ENCODE data around the gene SDC3.

SDC3 gene

GRCh38 chr1:30889511-30889910 lies 19.0 kb downstream of the SDC3 start:
- peaks cover under 1% of the 10 kb centered on the region; the same call in 1 of the 2 replicates for H3K36me3 ChIP-seq (ENCODE audit: control insufficient read depth, insufficient read depth, low read length)
- H3K9me3 ChIP-seq (ENCODE audit: control insufficient read depth, insufficient read depth, low read length): no peaks in the 10 kb centered on the region
- no peak overlapping the region for H3K4me3 ChIP-seq (ENCODE audit: low read length)
- no peak overlapping the region for H3K27ac ChIP-seq (ENCODE audit: low read length)
- no peak for DNase-seq (ENCODE audit: low read depth, low spot score)
- peaks cover 8% of the 10 kb centered on the region; the same call in 1 of the 2 replicates for H3K4me1 ChIP-seq (ENCODE audit: control insufficient read depth, insufficient read depth, low read length)
- WGBS (ENCODE audit: insufficient coverage, insufficient read length): no CpG with 5 or more reads among the region's 5 CpGs
- no peaks in the 10 kb centered on the region for H3K27me3 ChIP-seq (ENCODE audit: control insufficient read depth, insufficient read depth, low read length)

DNA sequence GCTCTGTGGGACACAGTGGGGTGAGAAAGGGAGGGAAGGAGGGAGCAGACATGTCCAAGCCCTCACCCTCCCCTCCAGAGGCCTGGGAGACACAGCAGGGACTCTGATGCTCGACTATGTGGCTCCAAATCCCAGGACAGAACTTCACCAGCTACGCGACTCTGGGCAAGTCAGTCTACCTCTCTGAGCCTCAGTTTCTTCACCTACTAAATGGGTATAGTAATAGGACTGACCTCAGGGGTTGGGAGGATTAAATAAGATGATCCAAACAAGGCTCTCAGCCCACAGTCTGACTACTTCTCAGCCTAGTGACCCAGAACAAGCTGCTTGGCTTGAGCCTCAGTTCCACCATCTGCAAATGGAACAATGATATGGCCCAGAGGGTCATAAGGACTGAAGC lies 19.6 kb downstream of the SDC3 start:
- Histone ChIP-seq H3K4me1 (ENCODE audit: control insufficient read depth, insufficient read depth, low read length) (peaks cover 8% of the 10 kb centered on the region; the same call in 1 of the 2 replicates), H3K36me3 (ENCODE audit: control insufficient read depth, insufficient read depth, low read length) (no peaks in the 10 kb centered on the region), H3K4me3 (ENCODE audit: low read length) (no peak overlapping the region), H3K27me3 (ENCODE audit: control insufficient read depth, insufficient read depth, low read length) (no peaks in the 10 kb centered on the region), H3K27ac (ENCODE audit: low read length) (no peak overlapping the region), H3K9me3 (ENCODE audit: control insufficient read depth, insufficient read depth, low read length) (no peaks in the 10 kb centered on the region)
- no peak for DNase-seq (ENCODE audit: low read depth, low spot score)
- no CpG with 5 or more reads among the region's 3 CpGs for WGBS (ENCODE audit: insufficient coverage, insufficient read length)

- no peak overlapping the region for H3K4me3 ChIP-seq (ENCODE audit: low read length)
- H3K36me3 ChIP-seq (ENCODE audit: control insufficient read depth, insufficient read depth, low read length): no peaks in the 10 kb centered on the region
- H3K27me3 ChIP-seq (ENCODE audit: control insufficient read depth, insufficient read depth, low read length): no peaks in the 10 kb centered on the region
- no peak for DNase-seq (ENCODE audit: low read depth, low spot score)
- H3K4me1 ChIP-seq (ENCODE audit: control insufficient read depth, insufficient read depth, low read length): peaks cover 8% of the 10 kb centered on the region; the same call in 1 of the 2 replicates
- no peaks in the 10 kb centered on the region for H3K9me3 ChIP-seq (ENCODE audit: control insufficient read depth, insufficient read depth, low read length)
- no peak overlapping the region for H3K27ac ChIP-seq (ENCODE audit: low read length)
- no CpG with 5 or more reads among the region's 8 CpGs for WGBS (ENCODE audit: insufficient coverage, insufficient read length)
Measured at GRCh38 chr1:30888391-30888790, 20.2 kb downstream of the SDC3 start.

- no CpG with 5 or more reads among the region's 10 CpGs for WGBS (ENCODE audit: insufficient coverage, insufficient read length)
- Histone ChIP-seq H3K36me3 (ENCODE audit: control insufficient read depth, insufficient read depth, low read length) (no peaks in the 10 kb centered on the region), H3K27ac (ENCODE audit: low read length) (no peak overlapping the region), H3K4me1 (ENCODE audit: control insufficient read depth, insufficient read depth, low read length) (peaks cover 8% of the 10 kb centered on the region; the same call in 1 of the 2 replicates), H3K4me3 (ENCODE audit: low read length) (no peak overlapping the region), H3K27me3 (ENCODE audit: control insufficient read depth, insufficient read depth, low read length) (no peaks in the 10 kb centered on the region), H3K9me3 (ENCODE audit: control insufficient read depth, insufficient read depth, low read length) (no peaks in the 10 kb centered on the region)
- no peak for DNase-seq (ENCODE audit: low read depth, low spot score)
Measured at GRCh38 chr1:30887485-30888315, 20.9 kb downstream of the SDC3 start.

DNA sequence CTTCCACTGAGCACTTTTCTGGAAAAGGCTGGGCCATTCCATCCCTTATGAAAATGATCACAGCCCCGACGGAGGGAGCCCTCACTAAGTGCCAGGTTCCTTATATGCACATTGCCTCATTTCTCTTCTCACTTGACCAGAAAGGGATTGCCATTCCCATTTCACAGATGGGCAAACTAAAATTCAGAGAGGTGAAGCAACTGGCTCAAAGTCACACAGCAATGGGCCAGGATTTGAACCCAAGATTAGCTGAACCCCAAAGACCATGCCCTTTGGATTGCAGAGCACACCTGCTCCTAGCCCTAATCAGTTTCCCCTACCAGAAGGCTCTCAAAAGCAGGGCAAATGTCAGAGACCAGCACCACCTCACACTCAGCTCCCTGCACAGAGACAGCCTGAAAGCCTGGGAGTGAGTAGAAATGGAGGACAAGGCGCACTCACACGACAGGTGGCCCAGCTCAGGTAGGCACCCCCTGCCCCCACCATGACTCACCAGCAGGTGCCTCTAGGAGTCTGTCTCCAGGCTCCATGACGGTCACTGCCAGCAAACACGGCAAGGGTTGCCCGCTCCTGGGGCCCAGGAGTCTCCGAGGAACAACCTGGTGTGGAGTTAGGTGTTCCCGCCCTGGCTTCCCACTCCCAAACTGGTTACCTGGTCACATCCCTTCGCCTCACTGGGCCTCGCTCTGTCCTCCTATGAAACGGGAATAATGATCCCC lies 21.7 kb downstream of the SDC3 start:
- Histone ChIP-seq H3K4me3 (ENCODE audit: low read length) (no peak overlapping the region), H3K27ac (ENCODE audit: low read length) (no peak overlapping the region), H3K27me3 (ENCODE audit: control insufficient read depth, insufficient read depth, low read length) (no peaks in the 10 kb centered on the region), H3K4me1 (ENCODE audit: control insufficient read depth, insufficient read depth, low read length) (peaks cover 8% of the 10 kb centered on the region; the same call in 1 of the 2 replicates), H3K36me3 (ENCODE audit: control insufficient read depth, insufficient read depth, low read length) (no peaks in the 10 kb centered on the region), H3K9me3 (ENCODE audit: control insufficient read depth, insufficient read depth, low read length) (no peaks in the 10 kb centered on the region)
- DNase-seq (ENCODE audit: low read depth, low spot score): no peak
- no CpG with 5 or more reads among the region's 12 CpGs for WGBS (ENCODE audit: insufficient coverage, insufficient read length)

- Histone ChIP-seq H3K27me3 (ENCODE audit: control insufficient read depth, insufficient read depth, low read length) (no peaks in the 10 kb centered on the region), H3K27ac (ENCODE audit: low read length) (no peak overlapping the region), H3K4me1 (ENCODE audit: control insufficient read depth, insufficient read depth, low read length) (peaks cover 10% of the 10 kb centered on the region; the same call in 1 of the 2 replicates), H3K36me3 (ENCODE audit: control insufficient read depth, insufficient read depth, low read length) (no peaks in the 10 kb centered on the region), H3K4me3 (ENCODE audit: low read length) (no peak overlapping the region), H3K9me3 (ENCODE audit: control insufficient read depth, insufficient read depth, low read length) (no peaks in the 10 kb centered on the region)
- no peak for DNase-seq (ENCODE audit: low read depth, low spot score)
- no CpG with 5 or more reads among the region's 17 CpGs for WGBS (ENCODE audit: insufficient coverage, insufficient read length)
Measured at GRCh38 chr1:30885570-30886522, 22.7 kb downstream of the SDC3 start.

DNA sequence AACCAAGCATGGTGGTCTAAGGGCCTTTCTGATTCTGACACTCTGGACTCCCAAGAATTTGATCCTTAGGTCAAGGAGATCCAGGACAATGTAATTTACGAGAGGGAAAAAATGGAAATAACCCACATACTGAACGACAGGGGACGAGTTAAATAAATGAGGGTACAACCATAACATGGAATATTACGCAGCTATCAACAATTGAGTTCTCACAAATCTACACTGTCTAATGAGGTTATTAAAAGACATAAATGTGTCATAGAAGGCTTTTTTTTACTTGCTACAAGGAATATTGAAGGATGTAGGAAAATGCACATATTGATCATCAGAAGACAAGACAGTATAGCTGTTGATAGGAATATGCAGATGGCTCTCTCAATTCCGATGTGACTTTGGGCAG lies 23.8 kb downstream of the SDC3 start:
- peaks cover 14% of the 10 kb centered on the region; the same call in 1 of the 2 replicates for H3K4me1 ChIP-seq (ENCODE audit: control insufficient read depth, insufficient read depth, low read length)

GRCh38 chr1:30883389-30884172 lies 25.0 kb downstream of the SDC3 start:
- Histone ChIP-seq H3K27me3 (ENCODE audit: control insufficient read depth, insufficient read depth, low read length) (no peaks in the 10 kb centered on the region), H3K9me3 (ENCODE audit: control insufficient read depth, insufficient read depth, low read length) (no peaks in the 10 kb centered on the region), H3K27ac (ENCODE audit: low read length) (no peak overlapping the region), H3K4me1 (ENCODE audit: control insufficient read depth, insufficient read depth, low read length) (peaks cover 14% of the 10 kb centered on the region; the same call in 1 of the 2 replicates), H3K36me3 (ENCODE audit: control insufficient read depth, insufficient read depth, low read length) (no peaks in the 10 kb centered on the region), H3K4me3 (ENCODE audit: low read length) (no peak overlapping the region)
- no CpG with 5 or more reads among the region's 18 CpGs for WGBS (ENCODE audit: insufficient coverage, insufficient read length)
- no peak for DNase-seq (ENCODE audit: low read depth, low spot score)

More for the DNA sequence above, 23.8 kb downstream of the SDC3 start:
- WGBS (ENCODE audit: insufficient coverage, insufficient read length): no CpG with 5 or more reads among the region's 5 CpGs
- DNase-seq (ENCODE audit: low read depth, low spot score): no peak
- Histone ChIP-seq H3K4me3 (ENCODE audit: low read length) (no peak overlapping the region), H3K27me3 (ENCODE audit: control insufficient read depth, insufficient read depth, low read length) (no peaks in the 10 kb centered on the region), H3K36me3 (ENCODE audit: control insufficient read depth, insufficient read depth, low read length) (no peaks in the 10 kb centered on the region), H3K9me3 (ENCODE audit: control insufficient read depth, insufficient read depth, low read length) (no peaks in the 10 kb centered on the region), H3K27ac (ENCODE audit: low read length) (no peak overlapping the region)

GRCh38 chr1:30882678-30883388 lies 25.7 kb downstream of the SDC3 start:
- no CpG with 5 or more reads among the region's 14 CpGs for WGBS (ENCODE audit: insufficient coverage, insufficient read length)
- peaks cover 11% of the 10 kb centered on the region; the same call in 1 of the 2 replicates for H3K4me1 ChIP-seq (ENCODE audit: control insufficient read depth, insufficient read depth, low read length)
- no peaks in the 10 kb centered on the region for H3K27me3 ChIP-seq (ENCODE audit: control insufficient read depth, insufficient read depth, low read length)
- no peak for DNase-seq (ENCODE audit: low read depth, low spot score)
- no peak overlapping the region for H3K4me3 ChIP-seq (ENCODE audit: low read length)
- no peaks in the 10 kb centered on the region for H3K36me3 ChIP-seq (ENCODE audit: control insufficient read depth, insufficient read depth, low read length)
- no peak overlapping the region for H3K27ac ChIP-seq (ENCODE audit: low read length)
- no peaks in the 10 kb centered on the region for H3K9me3 ChIP-seq (ENCODE audit: control insufficient read depth, insufficient read depth, low read length)

Data from iPS DF 6.9 (cell line).